Fibroblast of lung (primary cell): ENCODE results near the gene TTLL4. TPM values are rescaled to one million over a fixed set of nuclear protein-coding genes. Genes with fewer than 3 reads are reported as not detected.

Experiments
- DNase-seq, 2 donors: peaks; one replicate each; pipeline versions ENCODE4 v3.0.0 to v3.0.0-alpha.2; 2010; ENCODE audit warnings: low read depth in 2 of 2
- H2AFZ ChIP-seq: 2 replicates; pipeline ENCODE4 v1.5.1; 2012; ENCODE audit warnings: low read length, control low read depth, inconsistent platforms
- H3K27ac ChIP-seq: 2 replicates; pipeline ENCODE4 v1.5.1; 2011; ENCODE audit warnings: low read length, control low read depth; ENCODE audit not compliant: insufficient read depth
- H3K27me3 ChIP-seq: 2 replicates; pipeline ENCODE4 v1.5.1; 2011; ENCODE audit warnings: mild to moderate bottlenecking, low read length; ENCODE audit not compliant: control insufficient read depth, insufficient read depth
- H3K36me3 ChIP-seq: 2 replicates; pipeline ENCODE4 v1.5.1; 2011; ENCODE audit warnings: low read length; ENCODE audit not compliant: control insufficient read depth, insufficient read depth
- H3K4me1 ChIP-seq: 2 replicates; pipeline ENCODE4 v1.5.1; 2011; ENCODE audit warnings: low read length; ENCODE audit not compliant: control insufficient read depth, insufficient read depth; ENCODE audit errors: extremely low read depth
- H3K4me2 ChIP-seq: 2 replicates; pipeline ENCODE4 v1.5.1; 2011; ENCODE audit warnings: low read length, control low read depth; ENCODE audit not compliant: insufficient read depth; ENCODE audit errors: extremely low read depth
- H3K4me3 ChIP-seq, 4 experiments: fragments of 200-600 bp in 1 of 4; sonication (generic) in 1 of 4; replicated peaks in 1 of 4; 2 replicates each; pipeline ENCODE4 v1.5.1; 2011 to 2016; ENCODE audit warnings: low read length in 4 of 4, low read depth in 3 of 4, mild to moderate bottlenecking in 3 of 4, control low read depth in 2 of 4, inconsistent platforms in 1 of 4, mixed read lengths in 1 of 4; ENCODE audit not compliant: insufficient read depth in 1 of 4; ENCODE audit errors: control extremely low read depth in 1 of 4
- H3K79me2 ChIP-seq: 2 replicates; pipeline ENCODE4 v1.5.1; 2012; ENCODE audit warnings: mild to moderate bottlenecking, low read length, inconsistent platforms; ENCODE audit not compliant: control insufficient read depth, insufficient read depth
- H3K9ac ChIP-seq: 2 replicates; pipeline ENCODE4 v1.5.1; 2011; ENCODE audit warnings: mild to moderate bottlenecking, low read length, control low read depth; ENCODE audit not compliant: insufficient read depth
- H3K9me3 ChIP-seq: 2 replicates; pipeline ENCODE4 v1.5.1; 2012; ENCODE audit warnings: low read depth, low read length; ENCODE audit not compliant: control insufficient read depth, insufficient read depth
- H4K20me1 ChIP-seq: 2 replicates; pipeline ENCODE4 v1.5.1; 2011; ENCODE audit warnings: low read length; ENCODE audit not compliant: control insufficient read depth, insufficient read depth; ENCODE audit errors: extremely low read depth
- CTCF ChIP-seq, 2 donors: IDR thresholded peaks in 1 of 2; conservative IDR thresholded peaks in 1 of 2; 1 replicate in 1 of 2; 2 replicates in 1 of 2; pipeline ENCODE4 v1.5.1; 2011 to 2012; ENCODE audit warnings: low read length in 2 of 2, control low read depth in 1 of 2, inconsistent platforms in 1 of 2, low read depth in 1 of 2, mild to moderate bottlenecking in 1 of 2
- EZH2 ChIP-seq: IDR thresholded peaks from 2 replicates; pipeline ENCODE4 v1.5.1; 2012; ENCODE audit warnings: low read length, control low read depth, mild to moderate bottlenecking; ENCODE audit errors: missing control alignments
- polyA plus RNA-seq, 2 donors: library from polyadenylated mRNA; depleted of rRNA in 1 of 2; stranded (reverse) in 1 of 2; unstranded in 1 of 2; fragments of >200 nt; gene quantifications; 2 replicates each; pipeline ENCODE4 v1.2.1, GENCODE V29; 2011 to 2012; ENCODE audit warnings: missing spikeins in 1 of 2
- total RNA-seq: library from RNA; depleted of rRNA; stranded (reverse); fragments of >200 nt; gene quantifications from 2 replicates; pipeline ENCODE4 v1.2.1, GENCODE V29; 2014

Gene TTLL4
- total and polyA plus RNA-seq, 2 donors (not counting 1 experiment from before 2014, with no cell fraction given), result 6.1 to 9.4 TPM

GRCh38 chr2:218754201-218754600, 43.6 kb downstream of the TTLL4 start:
- TF ChIP-seq CTCF (conservative IDR thresholded peaks at IDR 0.05 in 1 of 2, IDR thresholded peaks at IDR 0.05 in 1 of 2; ENCODE audit: low read depth in 1 of 2, low read length in 2 of 2), result no peak
- TF ChIP-seq EZH2, result no peak
- H3K36me3 ChIP-seq, result peaks cover 10% of the 10 kb centered on the region
- H3K9me3 ChIP-seq, result no peaks in the 10 kb centered on the region
- H3K9ac ChIP-seq, result no peak overlapping the region
- no peaks in the 10 kb centered on the region for H4K20me1 ChIP-seq
- H3K4me1 ChIP-seq, result no peaks in the 10 kb centered on the region
- no peaks in the 10 kb centered on the region for H3K79me2 ChIP-seq
- DNase-seq, result no peak
- no peaks in the 10 kb centered on the region for H3K27me3 ChIP-seq
- H3K4me3 ChIP-seq, result no peak overlapping the region
- no peak overlapping the region for H3K4me2 ChIP-seq
- H3K27ac ChIP-seq, result no peak overlapping the region
- no peak overlapping the region for H2AFZ ChIP-seq

- Histone ChIP-seq H3K4me1 (no peaks in the 10 kb centered on the region), H4K20me1 (no peaks in the 10 kb centered on the region), H3K36me3 (peaks cover 9% of the 10 kb centered on the region), H3K4me2 (no peak overlapping the region), H3K9ac (no peak overlapping the region), H3K9me3 (no peaks in the 10 kb centered on the region), H3K27ac (no peak overlapping the region), H2AFZ (no peak overlapping the region), H3K4me3 (no peak overlapping the region), H3K27me3 (no peaks in the 10 kb centered on the region), H3K79me2 (no peaks in the 10 kb centered on the region)
- no peak for TF ChIP-seq EZH2
- no peak for TF ChIP-seq CTCF (conservative IDR thresholded peaks at IDR 0.05 in 1 of 2, IDR thresholded peaks at IDR 0.05 in 1 of 2; ENCODE audit: low read depth in 1 of 2, low read length in 2 of 2)
- DNase-seq, result no peak
These were observed 44.1 kb downstream of the TTLL4 start for GRCh38 chr2:218754781-218755180.

GRCh38 chr2:218755198-218755566, 44.5 kb downstream of the TTLL4 start:
- H3K27ac ChIP-seq, result no peak overlapping the region
- no peak for TF ChIP-seq EZH2
- no peak for TF ChIP-seq CTCF (conservative IDR thresholded peaks at IDR 0.05 in 1 of 2, IDR thresholded peaks at IDR 0.05 in 1 of 2; ENCODE audit: low read depth in 1 of 2, low read length in 2 of 2)
- H2AFZ ChIP-seq, result no peak overlapping the region
- H3K4me1 ChIP-seq, result no peaks in the 10 kb centered on the region
- no peak overlapping the region for H3K4me3 ChIP-seq
- no peaks in the 10 kb centered on the region for H4K20me1 ChIP-seq
- H3K27me3 ChIP-seq, result no peaks in the 10 kb centered on the region
- DNase-seq, result no peak
- H3K9ac ChIP-seq, result no peak overlapping the region
- no peaks in the 10 kb centered on the region for H3K79me2 ChIP-seq
- H3K4me2 ChIP-seq, result no peak overlapping the region
- no peaks in the 10 kb centered on the region for H3K9me3 ChIP-seq
- H3K36me3 ChIP-seq, result peaks cover 9% of the 10 kb centered on the region
